RWPE2 (cell line): ENCODE results near the gene NPRL2.
"Not testable (repeated sequence)": the region's sequence is repeated elsewhere in the genome, so short reads cannot be mapped to it uniquely, and the experiment has no call there.

Experiments used
- ATAC-seq: fragments of 200-7000 bp; cut with Tn5 transposase; 3 replicates; pipeline ENCODE4 v1.9.1; 2021; ENCODE audit warnings: low read depth
- DNase-seq: peaks from one replicate; pipeline ENCODE4 v3.0.0-alpha.2; 2020; ENCODE audit warnings: low spot score
- H3K27ac ChIP-seq: fragments of 450-650 bp; 2 replicates; pipeline ENCODE4 v1.5.1; 2017; ENCODE audit warnings: mild to moderate bottlenecking; ENCODE audit not compliant: poor library complexity, severe bottlenecking
- H3K27me3 ChIP-seq: fragments of 250-450 bp; sonication (Bioruptor Pico); 2 replicates; pipeline ENCODE4 v1.5.1; 2021; ENCODE audit warnings: mild to moderate bottlenecking, moderate library complexity; ENCODE audit not compliant: insufficient read depth, poor library complexity, severe bottlenecking
- H3K36me3 ChIP-seq: fragments of 250-450 bp; sonication (Bioruptor Pico); 2 replicates; pipeline ENCODE4 v1.5.1; 2020; ENCODE audit warnings: low read depth, mild to moderate bottlenecking, moderate library complexity
- H3K4me1 ChIP-seq: fragments of 250-450 bp; sonication (Bioruptor Pico); 2 replicates; pipeline ENCODE4 v1.5.1; 2021; ENCODE audit warnings: mild to moderate bottlenecking, moderate library complexity; ENCODE audit not compliant: insufficient read depth, poor library complexity, severe bottlenecking
- H3K4me3 ChIP-seq: fragments of 250-450 bp; sonication (Bioruptor Pico); 2 replicates; pipeline ENCODE4 v1.5.1; 2021; ENCODE audit warnings: mild to moderate bottlenecking, moderate library complexity; ENCODE audit not compliant: severe bottlenecking
- H3K9me3 ChIP-seq: fragments of 250-450 bp; sonication (Bioruptor Pico); 2 replicates; pipeline ENCODE4 v1.5.1; 2021; ENCODE audit warnings: mild to moderate bottlenecking, moderate library complexity; ENCODE audit not compliant: severe bottlenecking
- CTCF ChIP-seq: fragments of 450-650 bp; IDR thresholded peaks from one replicate; pipeline ENCODE4 v1.5.1; 2017; ENCODE audit warnings: mild to moderate bottlenecking, moderate library complexity; ENCODE audit not compliant: poor library complexity, severe bottlenecking

Gene NPRL2

GRCh38 chr3:50314816-50315215 lies 35.8 kb downstream of the NPRL2 start:
- DNase-seq: peak; percentile 37
- Histone ChIP-seq H3K27ac (peak overlapping the region; percentile 87), H3K4me1 (peaks cover 24% of the 10 kb centered on the region), H3K4me3 (no peak overlapping the region), H3K36me3 (peaks cover 35% of the 10 kb centered on the region), H3K27me3 (no peaks in the 10 kb centered on the region), H3K9me3 (no peaks in the 10 kb centered on the region)
- ATAC-seq: no peak
- TF ChIP-seq CTCF: no peak

- H3K4me3 ChIP-seq: no peak overlapping the region
- H3K36me3 ChIP-seq: peaks cover 30% of the 10 kb centered on the region
- no peak for DNase-seq
- H3K9me3 ChIP-seq: no peaks in the 10 kb centered on the region
- TF ChIP-seq CTCF: no peak
- no peaks in the 10 kb centered on the region for H3K27me3 ChIP-seq
- peak overlapping the region; percentile 5 for H3K27ac ChIP-seq
- H3K4me1 ChIP-seq: peaks cover 29% of the 10 kb centered on the region
- ATAC-seq: no peak
Measured at GRCh38 chr3:50314342-50314741, 36.2 kb downstream of the NPRL2 start.

GRCh38 chr3:50312041-50312440 lies 38.5 kb downstream of the NPRL2 start:
- H3K4me3 ChIP-seq, H3K27me3 ChIP-seq, ATAC-seq, H3K27ac ChIP-seq, DNase-seq: not testable (repeated sequence)
- Histone ChIP-seq H3K36me3 (peaks cover 11% of the 10 kb centered on the region; the same call in 1 of the 2 replicates), H3K4me1 (peaks cover 18% of the 10 kb centered on the region), H3K9me3 (peaks cover 18% of the 10 kb centered on the region)

GRCh38 chr3:50304601-50305000 lies 46.0 kb downstream of the NPRL2 start:
- no peak for TF ChIP-seq CTCF
- peaks cover 19% of the 10 kb centered on the region for H3K9me3 ChIP-seq
- H3K4me3 ChIP-seq: no peak overlapping the region
- ATAC-seq (0 out of 3 replicates have a peak, but pooled peaks have one; percentile 8), DNase-seq (no peak)
- no peak overlapping the region for H3K27ac ChIP-seq
- peaks cover 12% of the 10 kb centered on the region for H3K4me1 ChIP-seq
- no peaks in the 10 kb centered on the region for H3K36me3 ChIP-seq
- no peaks in the 10 kb centered on the region for H3K27me3 ChIP-seq

GRCh38 chr3:50303013-50303815 lies 47.4 kb downstream of the NPRL2 start, which contains the start of gene HYAL1:
HYAL1 (minus strand) TSS chr3:50303574; CDS start chr3:50302956, 618 bp downstream.
- H3K9me3 ChIP-seq: peaks cover 10% of the 10 kb centered on the region
- TF ChIP-seq CTCF: peak; percentile 20
- no peak for DNase-seq
- no peak for ATAC-seq
- no peaks in the 10 kb centered on the region for H3K27me3 ChIP-seq
- H3K27ac ChIP-seq: no peak within 1 kb of the TSS
- H3K36me3 ChIP-seq: no peaks in the 10 kb centered on the region
- H3K4me3 ChIP-seq: no peak within 1 kb of the TSS
- peaks cover 9% of the 10 kb centered on the region for H3K4me1 ChIP-seq
